Gastroesophageal sphincter (tissue), 4 donors: Measurements from ENCODE around the gene SGTA. TPM values are rescaled to one million over a fixed set of nuclear protein-coding genes. Genes with fewer than 3 reads are reported as not detected.
A peak's percentile ranks its signal among the peaks of the same experiment; 100 is the strongest.

ENCODE experiments used
- ATAC-seq: fragments of 150-250 bp; one replicate; pipeline ENCODE4 v1.9.1; 2016; ENCODE audit warnings: mild to moderate bottlenecking, moderate library complexity
- H3K27ac ChIP-seq, 4 donors: fragments of 200-600 bp; sonication (generic) in 3 of 4; 1 replicate in 3 of 4; 2 replicates in 1 of 4; pipeline ENCODE4 v1.5.1; 2016 to 2019
- H3K27me3 ChIP-seq: fragments of 200-600 bp; sonication (generic); one replicate; pipeline ENCODE4 v1.5.1; 2019
- H3K36me3 ChIP-seq, 2 donors: fragments of 200-600 bp; sonication (generic); one replicate each; pipeline ENCODE4 v1.5.1; 2019; ENCODE audit warnings: control low read depth in 1 of 2
- H3K4me1 ChIP-seq, 3 donors: fragments of 200-600 bp; sonication (generic); 1 replicate in 2 of 3; 2 replicates in 1 of 3; pipeline ENCODE4 v1.5.1; 2016 to 2019; ENCODE audit warnings: control low read depth in 2 of 3
- H3K4me3 ChIP-seq, 2 donors: fragments of 200-600 bp; sonication (generic); one replicate each; pipeline ENCODE4 v1.5.1; 2019; ENCODE audit warnings: mild to moderate bottlenecking in 1 of 2, moderate library complexity in 1 of 2
- H3K9me3 ChIP-seq, 3 donors: fragments of 200-600 bp; sonication (generic); one replicate each; pipeline ENCODE4 v1.5.1; 2017 to 2019; ENCODE audit warnings: control low read depth in 2 of 3
- CTCF ChIP-seq, 4 experiments: fragments of 200-600 bp in 2 of 4; fragments of 450-650 bp in 2 of 4; sonication (generic) in 1 of 4; IDR thresholded peaks; one replicate each; pipeline ENCODE4 v1.5.1; 2017 to 2019; ENCODE audit warnings: antibody characterized with exemption in 4 of 4, mild to moderate bottlenecking in 2 of 4, moderate library complexity in 2 of 4
- EP300 ChIP-seq: sonication (generic); formaldehyde crosslinking; IDR thresholded peaks from one replicate; pipeline ENCODE4 v1.6.1; 2017; ENCODE audit warnings: antibody characterized with exemption, mild to moderate bottlenecking
- POLR2A ChIP-seq, 2 donors: fragments of 450-650 bp; IDR thresholded peaks; one replicate each; pipeline ENCODE4 v1.6.1; 2017; ENCODE audit warnings: antibody characterized with exemption in 2 of 2, mild to moderate bottlenecking in 2 of 2, moderate library complexity in 1 of 2
- POLR2AphosphoS5 ChIP-seq: sonication (generic); formaldehyde crosslinking; IDR thresholded peaks from one replicate; pipeline ENCODE4 v1.6.1; 2017; ENCODE audit warnings: antibody characterized with exemption
- WGBS, 2 donors: methylation state at CpG; one replicate each; pipeline ENCODE4 v1.1.5; 2018; ENCODE audit warnings: low coverage in 1 of 2; 5-methylcytosine and 5-hydroxymethylcytosine counted together
- total RNA-seq, 4 donors: library from RNA; depleted of rRNA; stranded (reverse); fragments of >200 nt; gene quantifications; one replicate each; pipeline ENCODE4 v1.1.0, GENCODE V29; 2016

The SGTA gene
- total RNA-seq: 10 to 100 TPM; 45.3 to 65.5 (median 47.2) TPM

GRCh38 chr19:2782936-2783780 lies at the start of gene SGTA:
TSS of gene SGTA (minus strand) at chr19:2783273. CDS start at chr19:2769068, 14,205 bp downstream.
- peak within 1 kb of the TSS; percentile 78 to 91 for H3K4me3 ChIP-seq
- H3K4me1 ChIP-seq: peaks cover 0 to 82% (median 32%) of the 10 kb centered on the region in 3 donors
- H3K27me3 ChIP-seq: no peaks in the 10 kb centered on the region
- H3K9me3 ChIP-seq: no peaks in the 10 kb centered on the region
- 0 to 1% methylated on average over 12 to 13 of the region's 68 CpGs for WGBS, 2 donors
- peaks cover 0 to 11% of the 10 kb centered on the region in 2 donors for H3K36me3 ChIP-seq
- peak within 1 kb of the TSS; percentile 84 to 97 (median 94) for H3K27ac ChIP-seq
- peak; percentile 75 to 80 for TF ChIP-seq POLR2A (IDR thresholded peaks at IDR 0.05)
- peak in 3 of 4 experiments; percentile 52 to 63 (median 62) for TF ChIP-seq CTCF (IDR thresholded peaks at IDR 0.05)
- TF ChIP-seq EP300: no peak
- peak; percentile 80 for TF ChIP-seq POLR2AphosphoS5
- ATAC-seq: peak; percentile 92

- WGBS, 2 donors: 88 to 95% methylated on average over 10 to 11 of the region's 13 CpGs
- no peaks in the 10 kb centered on the region for H3K27me3 ChIP-seq
- no peak overlapping the region for H3K27ac ChIP-seq
- no peak for TF ChIP-seq EP300
- no peak for TF ChIP-seq POLR2AphosphoS5
- no peak for TF ChIP-seq POLR2A (IDR thresholded peaks at IDR 0.05)
- no peak for TF ChIP-seq CTCF (IDR thresholded peaks at IDR 0.05)
- no peak overlapping the region for H3K4me3 ChIP-seq
- peaks cover 0 to 41% (median 0%) of the 10 kb centered on the region in 3 donors for H3K9me3 ChIP-seq
- H3K4me1 ChIP-seq: no peaks in the 10 kb centered on the region
- ATAC-seq: no peak
- H3K36me3 ChIP-seq: peaks cover 0 to 73% of the 10 kb centered on the region in 2 donors
Observed at GRCh38 chr19:2827840-2828489, 44.9 kb upstream of the SGTA start.

GRCh38 chr19:2827022-2827421 lies 43.9 kb upstream of the SGTA start:
- peaks cover 0 to 68% of the 10 kb centered on the region in 2 donors for H3K36me3 ChIP-seq
- 100% methylated on average over 2 of the region's 2 CpGs for WGBS, 2 donors

GRCh38 chr19:2824129-2824528 lies 41.1 kb upstream of the SGTA start:
- Histone ChIP-seq H3K4me1 (peaks cover 0 to 14% (median 4%) of the 10 kb centered on the region in 3 donors), H3K9me3 (peaks cover 0 to 3% (median 0%) of the 10 kb centered on the region in 3 donors), H3K27me3 (no peaks in the 10 kb centered on the region), H3K27ac (no peak overlapping the region), H3K4me3 (no peak overlapping the region), H3K36me3 (peaks cover 0 to 51% of the 10 kb centered on the region in 2 donors)
- ATAC-seq: no peak
- TF ChIP-seq EP300 (no peak), POLR2A (IDR thresholded peaks at IDR 0.05) (no peak), CTCF (IDR thresholded peaks at IDR 0.05) (no peak), POLR2AphosphoS5 (no peak)
- WGBS, 2 donors: 33% methylated on average over 1 of the region's 8 CpGs; no CpG with 5 or more reads in 1 of the 2 donors

More at GRCh38 chr19:2827022-2827421, 43.9 kb upstream of the SGTA start:
- ATAC-seq: no peak
- no peak overlapping the region for H3K27ac ChIP-seq
- H3K9me3 ChIP-seq: peaks cover 0 to 32% (median 0%) of the 10 kb centered on the region in 3 donors
- H3K4me1 ChIP-seq: no peaks in the 10 kb centered on the region
- no peak for TF ChIP-seq POLR2AphosphoS5
- TF ChIP-seq CTCF (IDR thresholded peaks at IDR 0.05): no peak
- no peak for TF ChIP-seq EP300
- TF ChIP-seq POLR2A (IDR thresholded peaks at IDR 0.05): no peak
- H3K4me3 ChIP-seq: no peak overlapping the region
- H3K27me3 ChIP-seq: no peaks in the 10 kb centered on the region
